Measurements from ENCODE around the gene PHOSPHO2.

DNA sequence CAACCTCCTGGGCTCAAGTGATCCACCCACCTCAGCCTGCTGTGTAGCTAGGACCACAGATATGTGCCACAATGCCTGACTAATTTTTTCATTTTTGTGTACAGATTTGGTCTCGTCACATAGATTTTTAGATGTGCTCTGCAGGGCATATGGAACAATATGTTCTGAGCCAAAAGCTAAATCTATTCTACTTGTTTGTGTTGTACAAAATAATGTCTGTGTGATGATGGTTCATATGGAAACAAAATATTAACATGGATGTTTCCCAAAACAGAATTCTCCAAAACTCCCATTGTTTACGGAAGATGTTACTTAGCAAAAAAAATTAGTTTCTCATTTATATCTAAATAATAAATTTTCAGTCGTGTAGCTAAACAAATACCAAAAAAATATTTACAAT, 26.7 kb downstream of the PHOSPHO2 start:
- TF ChIP-seq EP300 (IDR thresholded peaks at IDR 0.05; ENCODE audit: borderline replicate concordance in 1 of 2, control insufficient read depth in 1 of 2, low read depth in 2 of 2, low read length in 2 of 2) (no peak), SMAD1 (IDR thresholded peaks at IDR 0.05; ENCODE audit: low read depth, partially characterized antibody) (no peak), EZH2 (IDR thresholded peaks at IDR 0.05; ENCODE audit: borderline replicate concordance, control insufficient read depth, low read depth, low read length) (no peak), POLR2A (IDR thresholded peaks at IDR 0.05; ENCODE audit: low read depth, low read length) (no peak), ZNF24 (IDR thresholded peaks at IDR 0.05) (no peak), CHD1 (IDR thresholded peaks at IDR 0.05; ENCODE audit: low read depth, low read length) (no peak), SMAD5 (IDR thresholded peaks at IDR 0.05; ENCODE audit: low read depth) (no peak), TCF7 (IDR thresholded peaks at IDR 0.05; ENCODE audit: borderline replicate concordance) (no peak), BRCA1 (IDR thresholded peaks at IDR 0.05; ENCODE audit: low read depth, low read length) (no peak), ZNF384 (IDR thresholded peaks at IDR 0.05; ENCODE audit: borderline replicate concordance, low read depth, low read length) (no peak)
- TF ChIP-seq, protein P1, sequence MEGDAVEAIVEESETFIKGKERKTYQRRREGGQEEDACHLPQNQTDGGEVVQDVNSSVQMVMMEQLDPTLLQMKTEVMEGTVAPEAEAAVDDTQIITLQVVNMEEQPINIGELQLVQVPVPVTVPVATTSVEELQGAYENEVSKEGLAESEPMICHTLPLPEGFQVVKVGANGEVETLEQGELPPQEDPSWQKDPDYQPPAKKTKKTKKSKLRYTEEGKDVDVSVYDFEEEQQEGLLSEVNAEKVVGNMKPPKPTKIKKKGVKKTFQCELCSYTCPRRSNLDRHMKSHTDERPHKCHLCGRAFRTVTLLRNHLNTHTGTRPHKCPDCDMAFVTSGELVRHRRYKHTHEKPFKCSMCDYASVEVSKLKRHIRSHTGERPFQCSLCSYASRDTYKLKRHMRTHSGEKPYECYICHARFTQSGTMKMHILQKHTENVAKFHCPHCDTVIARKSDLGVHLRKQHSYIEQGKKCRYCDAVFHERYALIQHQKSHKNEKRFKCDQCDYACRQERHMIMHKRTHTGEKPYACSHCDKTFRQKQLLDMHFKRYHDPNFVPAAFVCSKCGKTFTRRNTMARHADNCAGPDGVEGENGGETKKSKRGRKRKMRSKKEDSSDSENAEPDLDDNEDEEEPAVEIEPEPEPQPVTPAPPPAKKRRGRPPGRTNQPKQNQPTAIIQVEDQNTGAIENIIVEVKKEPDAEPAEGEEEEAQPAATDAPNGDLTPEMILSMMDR (IDR thresholded peaks at IDR 0.05 in 2 of 3, conservative IDR thresholded peaks at IDR 0.05 in 1 of 3; ENCODE audit: control insufficient read depth in 2 of 3, extremely low read depth in 1 of 3, insufficient read depth in 1 of 3, low read depth in 3 of 3, low read length in 3 of 3): no peak
- TF ChIP-seq, protein P2, sequence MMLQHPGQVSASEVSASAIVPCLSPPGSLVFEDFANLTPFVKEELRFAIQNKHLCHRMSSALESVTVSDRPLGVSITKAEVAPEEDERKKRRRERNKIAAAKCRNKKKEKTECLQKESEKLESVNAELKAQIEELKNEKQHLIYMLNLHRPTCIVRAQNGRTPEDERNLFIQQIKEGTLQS (IDR thresholded peaks at IDR 0.05; ENCODE audit: borderline replicate concordance, extremely low read depth, low read depth, low read length): no peak
- TF ChIP-seq, protein P3, sequence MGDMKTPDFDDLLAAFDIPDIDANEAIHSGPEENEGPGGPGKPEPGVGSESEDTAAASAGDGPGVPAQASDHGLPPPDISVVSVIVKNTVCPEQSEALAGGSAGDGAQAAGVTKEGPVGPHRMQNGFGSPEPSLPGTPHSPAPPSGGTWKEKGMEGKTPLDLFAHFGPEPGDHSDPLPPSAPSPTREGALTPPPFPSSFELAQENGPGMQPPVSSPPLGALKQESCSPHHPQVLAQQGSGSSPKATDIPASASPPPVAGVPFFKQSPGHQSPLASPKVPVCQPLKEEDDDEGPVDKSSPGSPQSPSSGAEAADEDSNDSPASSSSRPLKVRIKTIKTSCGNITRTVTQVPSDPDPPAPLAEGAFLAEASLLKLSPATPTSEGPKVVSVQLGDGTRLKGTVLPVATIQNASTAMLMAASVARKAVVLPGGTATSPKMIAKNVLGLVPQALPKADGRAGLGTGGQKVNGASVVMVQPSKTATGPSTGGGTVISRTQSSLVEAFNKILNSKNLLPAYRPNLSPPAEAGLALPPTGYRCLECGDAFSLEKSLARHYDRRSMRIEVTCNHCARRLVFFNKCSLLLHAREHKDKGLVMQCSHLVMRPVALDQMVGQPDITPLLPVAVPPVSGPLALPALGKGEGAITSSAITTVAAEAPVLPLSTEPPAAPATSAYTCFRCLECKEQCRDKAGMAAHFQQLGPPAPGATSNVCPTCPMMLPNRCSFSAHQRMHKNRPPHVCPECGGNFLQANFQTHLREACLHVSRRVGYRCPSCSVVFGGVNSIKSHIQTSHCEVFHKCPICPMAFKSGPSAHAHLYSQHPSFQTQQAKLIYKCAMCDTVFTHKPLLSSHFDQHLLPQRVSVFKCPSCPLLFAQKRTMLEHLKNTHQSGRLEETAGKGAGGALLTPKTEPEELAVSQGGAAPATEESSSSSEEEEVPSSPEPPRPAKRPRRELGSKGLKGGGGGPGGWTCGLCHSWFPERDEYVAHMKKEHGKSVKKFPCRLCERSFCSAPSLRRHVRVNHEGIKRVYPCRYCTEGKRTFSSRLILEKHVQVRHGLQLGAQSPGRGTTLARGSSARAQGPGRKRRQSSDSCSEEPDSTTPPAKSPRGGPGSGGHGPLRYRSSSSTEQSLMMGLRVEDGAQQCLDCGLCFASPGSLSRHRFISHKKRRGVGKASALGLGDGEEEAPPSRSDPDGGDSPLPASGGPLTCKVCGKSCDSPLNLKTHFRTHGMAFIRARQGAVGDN (IDR thresholded peaks at IDR 0.05): no peak
- TF ChIP-seq, protein P4, sequence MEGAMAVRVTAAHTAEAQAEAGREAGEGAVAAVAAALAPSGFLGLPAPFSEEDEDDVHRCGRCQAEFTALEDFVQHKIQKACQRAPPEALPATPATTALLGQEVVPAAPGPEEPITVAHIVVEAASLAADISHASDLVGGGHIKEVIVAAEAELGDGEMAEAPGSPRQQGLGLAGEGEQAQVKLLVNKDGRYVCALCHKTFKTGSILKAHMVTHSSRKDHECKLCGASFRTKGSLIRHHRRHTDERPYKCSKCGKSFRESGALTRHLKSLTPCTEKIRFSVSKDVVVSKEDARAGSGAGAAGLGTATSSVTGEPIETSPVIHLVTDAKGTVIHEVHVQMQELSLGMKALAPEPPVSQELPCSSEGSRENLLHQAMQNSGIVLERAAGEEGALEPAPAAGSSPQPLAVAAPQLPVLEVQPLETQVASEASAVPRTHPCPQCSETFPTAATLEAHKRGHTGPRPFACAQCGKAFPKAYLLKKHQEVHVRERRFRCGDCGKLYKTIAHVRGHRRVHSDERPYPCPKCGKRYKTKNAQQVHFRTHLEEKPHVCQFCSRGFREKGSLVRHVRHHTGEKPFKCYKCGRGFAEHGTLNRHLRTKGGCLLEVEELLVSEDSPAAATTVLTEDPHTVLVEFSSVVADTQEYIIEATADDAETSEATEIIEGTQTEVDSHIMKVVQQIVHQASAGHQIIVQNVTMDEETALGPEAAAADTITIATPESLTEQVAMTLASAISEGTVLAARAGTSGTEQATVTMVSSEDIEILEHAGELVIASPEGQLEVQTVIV (IDR thresholded peaks at IDR 0.05; ENCODE audit: borderline replicate concordance, partially characterized antibody): no peak
